Hematopoietic multipotent progenitor cell treated with erythropoietin and hydrocortisone succinate and interleukin-3 and kit ligand, for 8 days (in vitro differentiated cells): Measurements from ENCODE around the gene CMIP.
"Not testable (repeated sequence)": the region's sequence is repeated elsewhere in the genome, so short reads cannot be mapped to it uniquely, and the experiment has no call there.

Experiments used
- DNase-seq: peaks from one replicate; pipeline ENCODE4 v3.0.0-alpha.2; 2015

Gene CMIP

GRCh38 chr16:81421536-81421935, 23.1 kb upstream of the CMIP start:
- DNase-seq: no peak

DNA sequence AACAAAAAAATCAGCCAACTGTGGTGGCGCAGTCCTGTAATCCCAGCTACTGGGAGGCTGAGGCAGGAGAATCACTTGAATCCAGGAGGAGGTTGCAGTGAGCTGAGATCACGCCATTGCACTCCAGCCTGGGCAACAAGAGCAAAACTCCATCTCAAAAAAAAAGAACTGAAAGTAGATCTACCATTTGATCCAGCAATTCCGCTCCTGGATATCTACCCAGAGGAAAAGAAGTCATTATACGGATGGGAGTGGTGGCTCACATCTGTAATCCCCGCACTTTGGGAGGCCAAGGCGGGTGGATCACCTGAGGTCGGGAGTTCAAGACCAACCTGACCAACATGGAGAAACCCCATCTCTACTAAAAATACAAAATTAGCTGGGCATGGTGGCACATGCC, 22.5 kb upstream of the CMIP start:
- not testable (repeated sequence) for DNase-seq

GRCh38 chr16:81424771-81425170, 19.8 kb upstream of the CMIP start:
- DNase-seq: no peak

DNA sequence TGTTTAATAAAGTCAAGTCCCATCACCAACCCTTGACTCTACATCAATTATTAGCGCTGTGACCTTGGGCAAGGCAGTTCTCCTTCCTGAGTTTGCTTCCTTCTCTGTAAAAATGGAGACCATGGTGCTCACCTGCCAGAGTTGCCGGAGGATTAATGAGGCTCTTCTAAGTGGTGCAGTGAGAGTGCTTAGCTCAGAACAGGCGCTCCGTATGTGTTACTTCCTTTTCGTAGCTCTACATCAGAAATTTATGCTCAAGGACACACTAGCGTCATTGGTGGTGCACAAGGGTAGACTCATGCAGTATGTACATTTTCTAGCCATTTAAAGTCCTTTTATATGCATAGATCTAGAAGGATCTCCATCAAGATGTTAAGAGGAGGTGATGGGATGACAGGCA, 17.4 kb upstream of the CMIP start:
- DNase-seq: no peak

DNA sequence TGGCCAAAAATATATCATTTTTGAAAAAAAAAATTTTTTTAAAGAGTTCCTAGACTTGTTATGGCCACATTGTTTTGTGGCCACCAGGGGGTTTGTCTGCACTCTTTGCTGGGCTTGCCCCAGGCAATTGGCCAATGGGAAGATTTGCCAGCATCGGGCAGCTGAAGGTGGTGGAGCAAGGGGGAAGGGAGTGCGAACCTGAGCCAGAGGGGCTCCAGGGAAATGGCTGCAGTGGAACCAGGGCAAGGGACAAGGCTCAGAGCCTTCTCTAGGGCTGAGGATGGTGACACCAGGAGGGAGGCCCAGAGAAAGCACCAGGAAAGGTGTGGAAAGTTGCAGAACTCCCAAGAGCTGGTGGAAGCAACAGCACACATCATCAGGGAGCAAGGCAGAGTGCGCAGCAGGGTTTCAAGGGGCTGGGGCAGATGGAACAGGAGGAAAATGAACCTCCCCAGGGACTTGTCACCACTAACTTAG, 15.5 kb upstream of the CMIP start:
- DNase-seq: peak; percentile 72

DNA sequence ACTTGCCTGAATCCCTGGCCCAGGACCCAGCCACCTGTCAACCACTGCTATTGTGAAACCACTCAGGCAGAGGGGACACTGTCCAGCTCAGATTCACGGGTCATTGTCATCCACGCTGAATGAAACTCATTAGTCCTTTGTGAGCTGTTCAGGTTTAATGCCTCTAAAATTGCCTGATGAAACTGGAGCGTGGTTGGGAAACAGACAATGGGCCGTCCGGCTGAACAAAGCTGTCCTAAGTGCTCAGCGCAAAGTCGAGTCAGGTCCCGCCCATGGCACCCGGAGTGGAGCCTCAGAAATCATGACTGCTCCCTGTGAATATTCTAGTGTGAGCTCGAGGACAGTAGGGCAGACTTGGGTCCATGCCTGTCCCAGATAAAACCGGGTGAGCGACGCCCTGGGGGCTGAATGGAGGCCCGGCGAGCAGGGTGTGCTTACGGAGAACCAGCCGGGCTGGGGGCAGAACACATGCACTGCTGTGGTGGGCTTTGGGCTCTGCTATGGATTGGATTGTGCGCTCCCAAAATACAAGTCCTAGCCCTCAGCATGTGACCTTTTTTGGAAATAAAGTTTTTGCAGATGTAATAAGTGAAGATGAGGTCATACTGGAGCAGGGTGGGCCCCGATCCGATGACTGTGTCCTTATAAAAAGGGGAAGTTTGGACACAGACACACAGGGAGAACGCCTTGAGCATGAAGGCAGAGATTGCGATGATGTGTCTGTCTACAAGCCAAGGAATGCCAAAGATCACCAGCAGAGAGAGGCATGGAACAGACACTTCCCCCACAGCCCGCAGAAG, 12.9 kb upstream of the CMIP start:
- no peak for DNase-seq

- no peak for DNase-seq
Observed at GRCh38 chr16:81432937-81433557, 11.6 kb upstream of the CMIP start.

DNA sequence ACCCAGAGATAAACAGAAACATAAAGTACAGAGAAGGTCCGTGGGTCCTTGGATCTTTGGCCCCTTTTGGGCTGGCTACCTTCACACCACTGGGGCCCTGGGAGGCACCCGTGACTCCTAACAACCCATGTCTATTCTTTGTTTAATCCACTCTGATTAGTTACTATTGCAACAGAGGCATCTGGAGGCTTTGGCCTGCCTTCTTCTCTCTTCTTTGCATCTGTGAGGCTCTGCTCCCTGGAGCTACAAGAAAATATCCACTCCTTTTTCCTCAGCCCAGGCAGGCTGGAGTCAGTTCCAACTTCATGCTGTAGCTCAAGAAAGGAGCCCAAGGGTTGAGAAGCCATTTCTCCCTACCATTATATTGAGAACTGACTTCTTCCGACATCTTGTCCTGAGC, 9.5 kb upstream of the CMIP start:
- no peak for DNase-seq

DNA sequence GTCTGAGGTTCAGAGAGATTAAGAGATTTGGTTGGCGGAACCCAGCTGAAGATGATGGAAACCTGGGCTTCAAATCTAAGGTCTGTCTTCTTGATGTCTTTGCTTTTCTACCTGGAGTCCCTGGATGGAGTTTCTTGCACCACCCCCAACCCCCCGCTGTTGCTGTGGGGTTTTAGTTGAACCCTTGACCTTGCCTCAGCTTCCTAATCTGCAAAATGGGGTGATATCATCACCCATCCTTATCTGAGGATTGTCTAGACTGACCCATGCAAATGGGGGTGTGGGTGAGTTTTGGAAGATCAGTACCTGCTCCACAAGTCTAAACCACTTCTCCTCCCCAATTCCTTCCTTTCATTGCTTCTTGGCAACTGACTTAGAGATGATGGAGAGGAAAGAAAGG, 9.0 kb upstream of the CMIP start:
- no peak for DNase-seq

DNA sequence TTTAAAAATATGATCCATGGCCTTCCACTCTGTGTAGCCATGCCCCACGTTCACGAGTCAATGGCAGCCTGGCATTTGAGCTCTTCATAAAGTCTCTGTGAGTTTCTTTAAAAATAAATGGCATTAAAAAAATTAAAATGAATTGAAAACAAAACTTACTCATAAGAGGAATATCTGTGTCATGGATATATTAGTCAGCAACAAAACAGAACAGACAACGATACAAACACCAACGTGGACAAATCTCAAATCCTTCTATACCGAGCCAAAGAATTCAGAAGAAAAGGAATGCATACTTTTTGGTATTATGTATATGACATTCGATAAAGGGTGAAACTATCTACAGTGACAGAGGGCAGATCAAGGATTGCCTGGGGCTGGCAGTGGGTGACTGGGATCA, 8.2 kb upstream of the CMIP start:
- no peak for DNase-seq

- DNase-seq: no peak
Observed at GRCh38 chr16:81437865-81438264, 6.7 kb upstream of the CMIP start.

GRCh38 chr16:81440888-81441761, 3.5 kb upstream of the CMIP start:
- no peak for DNase-seq

- no peak for DNase-seq
Observed at GRCh38 chr16:81442220-81442915, 2.2 kb upstream of the CMIP start.

DNA sequence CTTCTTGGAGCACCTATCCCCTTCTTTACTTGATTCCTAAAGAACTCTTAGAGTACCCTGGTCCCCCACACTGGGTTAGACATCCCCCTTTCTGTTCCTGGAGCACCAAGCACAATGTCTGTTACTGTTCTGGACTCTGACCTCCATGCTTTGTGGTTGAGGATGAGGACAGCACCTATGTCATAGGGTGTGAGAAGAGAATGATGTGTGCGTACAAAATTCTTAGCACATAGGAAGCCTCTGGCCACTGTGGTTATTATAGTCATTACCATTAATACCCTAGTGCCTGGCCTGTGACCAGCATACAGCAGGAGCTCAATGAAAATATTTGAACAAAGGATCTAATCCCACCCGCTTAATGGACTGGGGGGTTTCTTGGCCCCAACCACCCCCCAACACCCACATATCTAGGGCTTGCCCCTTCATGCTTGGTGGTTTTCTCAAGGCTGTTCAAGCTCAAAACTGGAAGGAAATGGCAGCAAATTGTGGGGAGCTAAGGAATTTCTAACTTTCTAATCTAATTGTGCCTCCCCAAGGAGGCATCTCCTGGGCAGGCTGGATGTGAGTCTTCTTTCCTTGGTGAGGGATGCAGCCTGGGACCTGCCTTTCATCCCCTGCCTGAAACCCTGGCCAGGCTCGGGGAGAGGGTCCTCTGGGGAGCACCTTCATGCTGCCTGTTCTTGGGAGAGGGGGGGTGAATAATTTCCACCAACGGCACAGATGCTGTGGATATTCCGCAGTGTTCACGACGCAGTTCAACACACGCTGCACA, 1.5 kb upstream of the CMIP start:
- DNase-seq: no peak

GRCh38 chr16:81443688-81444447, 740 bp upstream of the CMIP start:
- DNase-seq: no peak

DNA sequence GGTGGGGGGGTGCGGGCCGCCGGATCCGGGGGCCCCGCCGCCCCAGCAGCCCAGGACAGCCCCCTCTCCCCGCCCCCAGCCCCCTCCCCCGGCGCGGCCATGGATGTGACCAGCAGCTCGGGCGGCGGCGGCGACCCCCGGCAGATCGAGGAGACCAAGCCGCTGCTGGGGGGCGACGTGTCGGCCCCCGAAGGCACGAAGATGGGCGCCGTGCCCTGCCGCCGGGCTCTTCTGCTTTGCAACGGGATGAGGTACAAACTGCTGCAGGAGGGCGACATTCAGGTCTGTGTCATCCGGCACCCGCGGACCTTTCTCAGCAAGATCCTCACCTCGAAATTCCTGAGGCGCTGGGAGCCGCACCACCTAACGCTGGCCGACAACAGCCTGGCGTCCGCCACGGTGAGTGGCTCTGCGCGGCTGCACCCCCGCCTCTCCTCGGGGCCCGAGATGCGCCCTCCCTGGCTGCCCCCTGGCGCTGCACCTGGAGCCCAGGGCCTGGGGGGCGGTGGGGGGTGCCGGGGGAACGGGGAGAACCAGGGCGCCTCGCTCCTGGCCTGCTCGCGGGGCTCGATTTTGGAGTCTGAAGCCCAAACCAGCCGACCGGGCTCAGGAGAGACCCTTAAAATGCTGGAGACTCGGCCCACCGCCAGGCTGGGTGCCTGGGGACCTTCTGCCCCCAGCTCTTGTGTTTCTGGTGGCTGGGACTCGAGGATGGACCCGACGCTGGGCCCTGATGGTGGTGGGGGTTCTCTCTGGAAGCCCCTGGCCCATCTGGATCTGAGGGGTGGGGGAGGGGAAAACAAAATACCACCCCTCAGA, 744 bp downstream of the CMIP start:
- DNase-seq: peak; percentile 43

GRCh38 chr16:81445966-81446906, 1.6 kb downstream of the CMIP start:
- DNase-seq: peak; percentile 32

GRCh38 chr16:81446907-81447268, 2.3 kb downstream of the CMIP start:
- DNase-seq: no peak

DNA sequence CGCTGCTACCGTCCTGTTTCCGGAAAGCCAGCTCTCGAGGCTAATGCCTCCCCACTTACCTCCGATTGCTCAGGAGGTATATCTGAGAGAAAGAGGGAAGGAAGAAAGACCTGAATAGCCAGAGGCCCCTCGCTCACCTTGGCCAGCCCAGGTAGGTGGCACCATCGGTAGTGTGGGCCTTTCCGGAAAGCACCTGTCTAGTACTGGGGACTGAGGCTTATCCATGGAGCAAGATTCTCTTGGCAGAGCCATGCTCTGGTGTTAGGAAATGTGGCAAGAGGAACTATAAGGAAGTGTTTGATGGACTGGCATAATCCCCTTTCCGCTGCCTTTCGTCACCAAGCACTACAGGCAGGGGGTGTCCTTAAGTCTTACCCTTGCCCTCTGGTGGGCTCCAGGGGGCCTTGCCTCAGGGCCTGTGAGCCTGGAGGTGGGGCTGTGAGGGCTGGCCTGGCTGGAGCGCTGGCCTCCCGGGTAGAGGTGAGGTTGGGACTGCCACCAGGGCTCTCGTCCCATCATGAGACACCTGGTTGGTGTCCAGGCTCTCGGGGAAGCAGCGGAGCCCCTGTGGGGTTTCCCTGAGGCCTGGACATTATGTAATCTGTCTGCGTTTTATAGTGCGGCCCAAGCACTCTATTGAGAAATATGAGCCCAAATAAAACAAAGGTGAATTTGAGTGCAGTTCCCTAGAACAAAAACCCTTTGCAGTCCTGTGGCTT, 2.9 kb downstream of the CMIP start:
- DNase-seq: no peak
